NCI-H748 (cell line): ENCODE results near the gene PRR22.
"Not testable (repeated sequence)": the region's sequence is repeated elsewhere in the genome, so short reads cannot be mapped to it uniquely, and the experiment has no call there.

Experiments
- DNase-seq: peaks from one replicate; lab custom pipeline; 2025; ENCODE audit not compliant: unreplicated experiment; lab: John Stamatoyannopoulos, UW

Gene PRR22

DNA sequence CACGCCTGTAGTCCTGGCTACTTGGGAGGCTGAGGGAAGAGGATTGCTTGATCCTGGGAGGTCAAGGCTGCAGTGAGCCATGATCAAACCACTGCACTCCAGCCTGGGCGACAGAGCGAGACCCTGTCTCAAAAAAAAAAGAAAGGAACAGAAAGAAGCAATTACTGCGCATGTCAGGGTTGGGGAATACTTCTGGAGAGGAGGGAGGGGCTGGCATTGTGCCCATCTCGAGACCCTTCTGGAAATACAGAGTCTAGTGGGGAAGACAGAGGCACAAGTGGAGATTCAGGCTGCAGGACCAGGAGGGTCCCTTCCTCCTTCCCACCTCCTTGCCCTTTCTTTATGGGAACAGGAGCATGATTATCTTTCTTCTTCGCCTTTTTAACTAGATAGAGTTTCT lies 30.8 kb downstream of the PRR22 start:
- DNase-seq, result no peak

DNA sequence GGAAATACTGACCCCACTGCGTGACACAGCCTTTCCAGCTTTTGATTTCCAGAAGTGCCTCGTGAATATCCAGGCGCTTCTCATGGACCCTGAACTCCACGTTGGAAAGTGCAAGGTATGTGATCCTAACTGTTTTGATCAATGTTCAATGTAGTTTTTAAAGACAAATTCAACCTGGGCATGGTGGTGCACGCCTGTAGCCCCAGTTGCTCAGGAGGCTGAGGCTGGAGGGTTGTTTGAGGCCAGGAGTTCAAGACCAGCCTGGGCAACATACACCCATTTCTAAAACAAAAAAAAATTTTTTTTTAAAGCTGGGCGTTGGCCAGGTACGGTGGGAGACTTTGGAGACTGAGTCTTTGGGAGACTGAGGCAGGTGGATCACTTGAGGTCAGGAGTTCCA lies 32.8 kb downstream of the PRR22 start:
- no peak for DNase-seq

DNA sequence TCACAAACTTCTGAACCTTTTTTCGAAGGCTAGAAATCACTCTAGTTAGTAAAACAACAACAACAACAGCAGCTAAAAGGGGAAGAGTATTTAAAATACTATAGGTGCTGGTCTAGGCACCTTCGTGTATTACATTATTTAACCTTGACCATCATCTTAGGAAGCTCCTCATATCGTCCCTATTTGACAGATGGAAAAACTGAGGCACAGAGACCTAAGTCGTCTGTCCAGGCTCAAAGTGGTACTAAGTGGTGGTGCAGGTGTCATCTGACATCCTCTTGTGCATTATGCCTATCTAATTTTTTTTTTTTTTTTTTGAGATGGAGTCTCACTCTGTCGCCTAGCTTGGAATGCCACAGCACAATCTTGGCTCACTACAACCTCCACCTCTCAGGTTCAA lies 35.0 kb downstream of the PRR22 start:
- no peak for DNase-seq

DNA sequence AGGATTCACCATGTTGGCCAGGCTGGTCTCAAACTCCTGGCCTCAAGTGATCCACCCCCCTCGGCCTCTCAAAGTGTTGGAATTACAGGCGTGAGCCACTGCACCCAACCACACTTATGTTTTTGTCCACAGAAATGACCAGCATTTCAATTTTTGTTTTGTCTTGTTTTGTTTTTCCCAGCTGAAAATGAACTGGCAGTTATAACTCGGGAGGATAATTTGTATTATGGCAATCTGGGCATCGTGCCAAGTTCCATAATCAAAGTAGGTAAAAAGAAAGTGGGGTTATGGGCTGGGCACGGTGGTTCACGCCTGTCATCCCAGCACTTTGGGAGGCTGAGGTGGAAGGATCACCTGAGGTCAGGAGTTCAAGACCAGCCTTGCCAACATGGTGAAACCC lies 35.6 kb downstream of the PRR22 start:
- peak; percentile 39 for DNase-seq

DNA sequence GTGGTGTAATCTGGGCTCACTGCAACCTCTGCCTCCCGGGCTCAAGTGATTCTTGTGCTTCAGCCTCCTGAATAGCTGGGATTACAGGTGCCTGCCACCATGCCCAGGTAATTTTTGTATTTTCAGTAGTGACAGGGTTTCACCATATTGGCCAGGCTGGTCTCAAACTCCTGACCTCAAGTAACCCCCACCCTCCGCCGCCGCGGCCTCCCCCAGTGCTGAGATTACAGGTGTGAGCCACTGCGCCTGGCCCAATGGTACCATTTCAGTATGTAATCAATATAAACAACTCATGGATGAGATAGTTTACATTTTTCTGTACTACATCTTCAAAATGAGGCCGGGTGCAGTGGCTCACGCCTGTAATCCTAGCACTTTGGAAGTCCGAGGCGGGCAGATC lies 39.5 kb downstream of the PRR22 start:
- DNase-seq, result not testable (repeated sequence)

DNA sequence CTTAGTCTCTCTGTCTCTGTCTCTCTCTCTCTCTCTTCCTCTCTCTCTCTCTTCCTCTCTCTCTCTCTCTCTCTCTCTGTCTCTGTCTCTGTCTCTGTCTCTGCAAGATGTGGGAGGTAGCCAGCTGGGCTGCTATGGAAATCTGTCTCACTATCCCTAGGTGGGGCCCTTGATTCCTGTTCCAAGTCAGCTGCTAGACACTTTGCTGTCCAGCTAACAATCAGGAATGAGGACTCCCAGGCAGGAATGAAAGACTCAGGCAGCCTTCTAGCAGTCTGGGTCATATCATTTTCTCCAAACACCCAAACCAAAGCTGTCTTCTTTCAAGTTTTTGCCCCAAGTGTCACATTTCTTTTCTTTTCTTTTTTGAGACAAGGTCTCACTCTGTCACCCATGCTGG lies 40.9 kb downstream of the PRR22 start:
- no peak for DNase-seq

DNA sequence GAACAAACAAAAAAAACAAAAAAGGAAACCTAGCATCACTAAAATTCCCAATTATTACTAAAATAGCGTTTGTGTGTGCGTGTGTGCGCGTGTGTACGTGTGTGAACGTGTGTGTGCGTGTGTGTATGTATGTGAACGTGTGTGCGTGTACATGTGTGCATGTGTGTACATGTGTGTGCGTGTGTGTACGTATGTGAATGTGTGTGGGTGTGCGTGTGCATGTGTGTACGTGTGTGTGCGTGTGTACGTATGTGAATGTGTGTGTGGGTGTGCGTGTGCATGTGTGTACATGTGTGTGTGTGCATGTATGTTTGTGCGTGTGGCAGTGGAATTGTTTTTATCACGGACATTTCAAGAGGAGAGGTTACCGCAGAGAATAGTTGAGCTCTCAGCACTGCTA lies 42.5 kb downstream of the PRR22 start:
- no peak for DNase-seq

DNA sequence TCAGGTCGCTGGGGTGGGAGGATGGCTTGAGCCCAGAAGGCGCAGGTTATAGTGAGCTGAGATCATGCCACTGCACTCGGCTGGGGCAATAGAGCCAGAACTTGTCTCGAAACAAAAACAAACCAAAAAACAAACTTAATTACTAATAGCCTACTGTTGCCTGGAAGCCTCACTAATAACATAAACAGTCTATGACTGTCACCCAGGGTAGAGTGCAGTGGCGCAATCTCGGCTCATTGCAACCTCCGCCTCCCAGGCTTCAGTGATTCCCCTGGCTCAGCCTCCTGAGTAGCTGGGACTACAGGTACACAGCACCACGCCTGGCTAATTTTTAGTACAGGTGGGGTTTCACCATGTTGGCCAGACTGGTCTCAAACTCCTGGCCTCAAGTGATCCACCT lies 46.1 kb downstream of the PRR22 start:
- no peak for DNase-seq

DNA sequence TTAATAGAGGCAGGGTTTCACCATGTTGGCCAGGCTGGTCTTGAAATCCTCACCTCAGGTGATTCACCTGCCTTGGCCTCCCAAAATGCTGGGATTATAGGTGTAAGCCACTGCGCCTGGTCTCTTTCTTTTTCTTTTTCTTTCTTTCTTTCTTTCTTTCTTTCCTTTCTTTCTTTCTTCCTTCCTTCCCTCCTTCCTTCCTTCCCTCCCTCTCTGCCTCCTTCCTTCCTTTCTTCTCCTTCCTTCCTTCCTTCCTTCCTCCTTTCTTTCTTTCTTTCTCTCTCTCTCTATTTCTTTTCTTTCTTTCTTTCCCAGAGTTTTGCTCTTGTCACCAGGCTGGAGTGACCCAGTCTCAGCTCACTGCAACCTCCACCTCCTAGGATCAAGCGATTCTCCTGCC lies 51.4 kb downstream of the PRR22 start:
- not testable (repeated sequence) for DNase-seq
